GM12878 (cell line): Measurements from ENCODE around the gene DDX54. TPM values are rescaled to one million over a fixed set of nuclear protein-coding genes. Genes with fewer than 3 reads are reported as not detected.

Experiments used
- BACH1 ChIP-seq: fragments of 450-650 bp; IDR thresholded peaks from 2 replicates; pipeline ENCODE4 v1.6.1; 2017; ENCODE audit warnings: mild to moderate bottlenecking, borderline replicate concordance
- BHLHE40 ChIP-seq, 2 experiments: fragments of 450-650 bp in 1 of 2; IDR thresholded peaks; 2 replicates each; pipeline ENCODE4 v1.6.1; 2011 to 2017; ENCODE audit warnings: low read depth in 2 of 2, borderline replicate concordance in 1 of 2, improper control_type of control experiment in 1 of 2, low read length in 1 of 2, mild to moderate bottlenecking in 1 of 2
- ETV6 ChIP-seq, 2 experiments: fragments of 450-650 bp in 1 of 2; IDR thresholded peaks in 1 of 2; conservative IDR thresholded peaks in 1 of 2; 2 replicates each; pipeline ENCODE4 v1.6.1; 2014; ENCODE audit warnings: antibody characterized with exemption in 1 of 2, borderline replicate concordance in 1 of 2, low read depth in 1 of 2, mild to moderate bottlenecking in 1 of 2, moderate library complexity in 1 of 2
- IKZF1 ChIP-seq: fragments of 450-650 bp; conservative IDR thresholded peaks from 2 replicates; pipeline ENCODE4 v1.6.1; 2017; ENCODE audit warnings: antibody characterized with exemption, mild to moderate bottlenecking
- KDM1A ChIP-seq: fragments of 200-600 bp; sonication (generic); IDR thresholded peaks from 2 replicates; pipeline ENCODE4 v1.6.1; 2016; ENCODE audit warnings: borderline replicate concordance
- PML ChIP-seq: IDR thresholded peaks from 2 replicates; pipeline ENCODE4 v1.6.1; 2012; ENCODE audit warnings: low read length, inconsistent platforms
- SMARCA5 ChIP-seq: fragments of 450-650 bp; IDR thresholded peaks from 2 replicates; pipeline ENCODE4 v1.6.1; 2017; ENCODE audit warnings: mild to moderate bottlenecking
- STAT3 ChIP-seq: IDR thresholded peaks from 2 replicates; pipeline ENCODE4 v1.6.1; 2011; ENCODE audit warnings: low read depth, low read length, improper control_type of control experiment
- YY1 ChIP-seq: IDR thresholded peaks from 2 replicates; pipeline ENCODE4 v1.6.1; 2011; ENCODE audit warnings: low read depth, mild to moderate bottlenecking, low read length
- ZNF217 ChIP-seq: fragments of 450-650 bp; IDR thresholded peaks from 2 replicates; pipeline ENCODE4 v1.6.1; 2017; ENCODE audit warnings: antibody characterized with exemption, mild to moderate bottlenecking
- ZNF384 ChIP-seq: IDR thresholded peaks from 2 replicates; pipeline ENCODE4 v1.6.1; 2012; ENCODE audit warnings: low read depth, mild to moderate bottlenecking, low read length, improper control_type of control experiment, borderline replicate concordance
- polyA plus RNA-seq, 11 experiments: library from polyadenylated mRNA; depleted of rRNA in 4 of 11; unstranded in 6 of 11; stranded (reverse) in 5 of 11; fragments of >200 nt; fragmentation: Nextera tagmentation in 4 of 11; fragmentation: Illumina TruSeq in 1 of 11; extraction: Ambion mirVana in 4 of 11; extraction: Trizol in 1 of 11; gene quantifications; 1 replicate in 1 of 11; 2 replicates in 10 of 11; pipeline versions ENCODE4 v1.2.1 to v1.2.3, GENCODE V29; 2011 to 2016; ENCODE audit warnings: inconsistent platforms in 2 of 11, missing spikeins in 2 of 11, low read depth in 1 of 11
- total RNA-seq, 4 experiments: library from RNA; depleted of rRNA in 3 of 4; stranded (reverse); fragments of >200 nt in 3 of 4; fragmentation: Illumina TruSeq in 1 of 4; extraction: Trizol in 1 of 4; gene quantifications; 2 replicates each; pipeline versions ENCODE4 v1.2.1 to v1.2.3, GENCODE V29; 2013 to 2021
- TF ChIP-seq, protein P1 (sequence below): IDR thresholded peaks from 2 replicates; pipeline ENCODE4 v1.6.1; 2011; ENCODE audit warnings: borderline replicate concordance, low read depth, mild to moderate bottlenecking, moderate library complexity, low read length; ENCODE audit not compliant: insufficient read depth, poor library complexity, severe bottlenecking

Gene DDX54
- total and polyA plus RNA-seq, 10 of the 15 experiments (the other 5 are each of a cell fraction or from before 2014, with no cell fraction given): 1.9 to 115 (median 56.3) TPM

DNA sequence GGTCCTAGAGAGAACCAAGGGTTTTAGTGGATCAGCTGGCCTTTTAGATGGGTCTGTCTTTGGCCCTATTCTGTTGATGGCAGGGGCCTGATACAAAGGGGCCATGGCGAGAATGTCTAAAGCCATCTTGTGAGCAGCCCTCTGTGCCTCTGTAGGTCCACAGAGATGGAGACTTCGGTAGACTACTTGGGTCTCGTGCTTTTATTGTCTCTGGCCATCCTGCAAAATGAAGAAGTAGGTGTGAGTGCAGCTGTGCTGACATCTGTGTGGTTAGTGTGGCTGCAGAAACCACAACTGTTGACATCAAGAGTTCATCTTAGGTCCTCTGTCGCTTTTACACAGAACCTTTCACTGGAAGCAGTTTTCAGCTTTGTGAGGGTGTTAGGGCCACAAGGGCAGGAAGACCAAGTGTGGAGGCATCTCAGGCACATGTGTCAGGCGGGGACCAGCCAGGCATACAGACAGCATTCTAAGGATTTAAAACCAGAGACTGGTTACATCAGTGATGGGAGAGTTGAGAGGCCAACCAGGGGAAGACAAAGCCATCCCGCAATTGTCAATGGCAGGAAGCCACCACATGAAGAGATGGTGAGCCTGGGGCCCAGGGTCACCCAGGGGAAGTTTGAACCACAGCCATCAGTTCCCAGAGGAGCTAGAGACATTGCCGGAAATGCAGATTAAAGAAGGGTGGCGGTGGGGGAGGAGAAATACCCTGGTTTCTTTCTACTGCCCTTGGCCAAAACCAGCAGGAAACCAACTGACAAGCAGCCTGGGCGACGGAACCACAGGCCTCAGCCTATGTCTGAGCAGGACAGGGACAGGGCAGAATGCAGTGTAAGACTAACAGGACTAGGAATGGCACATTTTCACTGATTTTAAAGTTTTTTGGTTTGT, 23.0 kb upstream of the DDX54 start (continued):
- TF ChIP-seq BHLHE40 (IDR thresholded peaks at IDR 0.05; ENCODE audit: borderline replicate concordance in 1 of 2, low read depth in 2 of 2, low read length in 1 of 2) (peak; percentile 97 to 98), BACH1 (peak; percentile 84; the same call in 1 of the 2 replicates), PML (peak; percentile 54; the same call in 1 of the 2 replicates), YY1 (peak; percentile 66), ZNF384 (no peak), IKZF1 (peak; percentile 98), KDM1A (no peak), STAT3 (no peak), ZNF217 (no peak; the same call in 1 of the 2 replicates), ETV6 (conservative IDR thresholded peaks at IDR 0.05 in 1 of 2, IDR thresholded peaks at IDR 0.05 in 1 of 2; ENCODE audit: borderline replicate concordance in 1 of 2, low read depth in 1 of 2) (peak in 1 of 2 experiments; percentile 90; a peak in 1 of 4 replicates), SMARCA5 (0 out of 2 replicates have a peak, but pooled peaks have one; percentile 10)
- TF ChIP-seq, protein P1, sequence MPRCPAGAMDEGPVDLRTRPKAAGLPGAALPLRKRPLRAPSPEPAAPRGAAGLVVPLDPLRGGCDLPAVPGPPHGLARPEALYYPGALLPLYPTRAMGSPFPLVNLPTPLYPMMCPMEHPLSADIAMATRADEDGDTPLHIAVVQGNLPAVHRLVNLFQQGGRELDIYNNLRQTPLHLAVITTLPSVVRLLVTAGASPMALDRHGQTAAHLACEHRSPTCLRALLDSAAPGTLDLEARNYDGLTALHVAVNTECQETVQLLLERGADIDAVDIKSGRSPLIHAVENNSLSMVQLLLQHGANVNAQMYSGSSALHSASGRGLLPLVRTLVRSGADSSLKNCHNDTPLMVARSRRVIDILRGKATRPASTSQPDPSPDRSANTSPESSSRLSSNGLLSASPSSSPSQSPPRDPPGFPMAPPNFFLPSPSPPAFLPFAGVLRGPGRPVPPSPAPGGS: peak; percentile 78
